Body of pancreas (tissue), 4 donors: ENCODE results near the gene IFI30. TPM values are rescaled to one million over a fixed set of nuclear protein-coding genes. Genes with fewer than 3 reads are reported as not detected.

Experiments
- ATAC-seq: fragments of 150-250 bp; one replicate; pipeline ENCODE4 v1.9.1; 2016
- DNase-seq, 4 donors: peaks; one replicate each; pipeline ENCODE4 v3.0.0-alpha.2; 2019
- H3K27ac ChIP-seq, 4 donors: fragments of 200-600 bp; sonication (generic); 1 replicate in 3 of 4; 2 replicates in 1 of 4; pipeline versions ENCODE4 v1.5.1 to v1.6.1; 2016 to 2019; ENCODE audit warnings: mild to moderate bottlenecking in 1 of 4, mixed read lengths in 1 of 4, moderate library complexity in 1 of 4
- H3K27me3 ChIP-seq, 2 donors: fragments of 200-600 bp; sonication (generic); one replicate each; pipeline ENCODE4 v1.6.0; 2016; ENCODE audit warnings: mild to moderate bottlenecking in 1 of 2
- H3K36me3 ChIP-seq, 2 donors: fragments of 200-600 bp; sonication (generic); replicated peaks in 1 of 2; 2 replicates each; pipeline ENCODE4 v1.5.1; 2016; ENCODE audit warnings: low read depth in 2 of 2; ENCODE audit not compliant: insufficient read depth in 1 of 2
- H3K4me1 ChIP-seq: fragments of 200-600 bp; sonication (generic); one replicate; pipeline ENCODE4 v1.6.0; 2016
- H3K4me3 ChIP-seq, 2 donors: fragments of 200-600 bp; sonication (generic); 1 replicate in 1 of 2; 2 replicates in 1 of 2; pipeline ENCODE4 v1.5.1; 2016 to 2019
- H3K9me3 ChIP-seq, 3 donors: fragments of 200-600 bp; sonication (generic); 1 replicate in 2 of 3; 2 replicates in 1 of 3; pipeline ENCODE4 v1.5.1; 2016
- CTCF ChIP-seq, 7 experiments: fragments of 450-650 bp in 4 of 7; fragments of 200-600 bp in 3 of 7; sonication (generic) in 3 of 7; IDR thresholded peaks; one replicate each; pipeline ENCODE4 v1.5.1; 2016 to 2019; ENCODE audit warnings: antibody characterized with exemption in 7 of 7
- POLR2A ChIP-seq, 3 donors: fragments of 450-650 bp; IDR thresholded peaks; one replicate each; pipeline ENCODE4 v1.6.1; 2016; ENCODE audit warnings: antibody characterized with exemption in 3 of 3, mild to moderate bottlenecking in 2 of 3
- WGBS, 2 donors: methylation state at CpG; one replicate each; pipeline ENCODE4 v1.1.5; 2017; 5-methylcytosine and 5-hydroxymethylcytosine counted together
- intact Hi-C: fragments of 100-400 bp; cut with DNase I; formaldehyde crosslinking; loops from one replicate; pipeline ENCODE4 v1.15.1; 2023
- total RNA-seq, 2 donors: library from RNA; depleted of rRNA; stranded (reverse); fragments of >200 nt; gene quantifications; one replicate each; pipeline ENCODE4 v1.1.0, GENCODE V29; 2016

The IFI30 gene
- total RNA-seq, 2 donors from 2014 or later: 30.3 to 32.9 TPM

- no peaks in the 10 kb centered on the region for H3K27me3 ChIP-seq
- intact Hi-C loops: no loop called here
- H3K4me1 ChIP-seq: peaks cover 5% of the 10 kb centered on the region
- WGBS, 2 donors: 94 to 100% methylated on average over 9 to 21 of the region's 21 CpGs
- no peaks in the 10 kb centered on the region for H3K9me3 ChIP-seq
- ATAC-seq (no peak), DNase-seq (no peak)
- TF ChIP-seq POLR2A (IDR thresholded peaks at IDR 0.05): no peak
- no peak for TF ChIP-seq CTCF (IDR thresholded peaks at IDR 0.05)
- H3K4me3 ChIP-seq: no peak overlapping the region
- peaks cover 0 to 46% of the 10 kb centered on the region in 2 donors for H3K36me3 ChIP-seq
- no peak overlapping the region for H3K27ac ChIP-seq
These were observed 42.9 kb upstream of the IFI30 start for GRCh38 chr19:18130523-18131242.

GRCh38 chr19:18131841-18132596 is 41.6 kb upstream of the IFI30 start:
- Histone ChIP-seq H3K36me3 (peaks cover 0 to 42% of the 10 kb centered on the region in 2 donors), H3K27me3 (no peaks in the 10 kb centered on the region), H3K9me3 (no peaks in the 10 kb centered on the region), H3K4me1 (peaks cover 15% of the 10 kb centered on the region), H3K27ac (no peak overlapping the region), H3K4me3 (no peak overlapping the region)
- WGBS, 2 donors: 85 to 96% methylated on average over 15 to 31 of the region's 31 CpGs
- ATAC-seq (no peak), DNase-seq (no peak)
- TF ChIP-seq POLR2A (IDR thresholded peaks at IDR 0.05) (no peak), CTCF (IDR thresholded peaks at IDR 0.05) (no peak)
- intact Hi-C loops: no loop called here

GRCh38 chr19:18135712-18136584 is 37.7 kb upstream of the IFI30 start:
- intact Hi-C loops: no loop called here
- Histone ChIP-seq H3K9me3 (no peaks in the 10 kb centered on the region), H3K4me3 (no peak overlapping the region), H3K27me3 (no peaks in the 10 kb centered on the region), H3K4me1 (peaks cover 15% of the 10 kb centered on the region), H3K36me3 (peaks cover 0 to 39% of the 10 kb centered on the region in 2 donors), H3K27ac (peak overlapping the region in 3 of 4 donors; percentile 36 to 56 (median 39))
- TF ChIP-seq POLR2A (IDR thresholded peaks at IDR 0.05): no peak
- no peak for TF ChIP-seq CTCF (IDR thresholded peaks at IDR 0.05)
- DNase-seq (peak; percentile 63 to 87 (median 80)), ATAC-seq (peak; percentile 84)
- 64 to 66% methylated on average over 15 to 16 of the region's 18 CpGs for WGBS, 2 donors

- WGBS, 2 donors: 75 to 87% methylated on average over 3 to 8 of the region's 11 CpGs
These were observed 36.4 kb upstream of the IFI30 start for GRCh38 chr19:18137242-18137641.

More at GRCh38 chr19:18137242-18137641, 36.4 kb upstream of the IFI30 start:
- Histone ChIP-seq H3K4me3 (no peak overlapping the region), H3K36me3 (peaks cover 0 to 36% of the 10 kb centered on the region in 2 donors), H3K4me1 (peaks cover 15% of the 10 kb centered on the region), H3K9me3 (no peaks in the 10 kb centered on the region), H3K27ac (no peak overlapping the region), H3K27me3 (no peaks in the 10 kb centered on the region)
- DNase-seq (no peak), ATAC-seq (no peak)
- intact Hi-C loops: no loop called here
- TF ChIP-seq CTCF (IDR thresholded peaks at IDR 0.05) (no peak), POLR2A (IDR thresholded peaks at IDR 0.05) (no peak)
